HEK293 (cell line): ENCODE measurements around the gene SHE.

Experiments used
- CTCF ChIA-PET: fragments of 350-600 bp; formaldehyde crosslinking; extraction: SDS; loops from one replicate; lab custom pipeline; 2021; ENCODE audit warnings: antibody characterized with exemption; lab: Yijun Ruan, JAX
- POLR2A ChIA-PET: fragments of 300-600 bp; formaldehyde crosslinking; extraction: SDS; loops from one replicate; lab custom pipeline; 2020; ENCODE audit warnings: antibody characterized with exemption, inconsistent platforms; lab: Yijun Ruan, JAX
- H3K27ac ChIP-seq: fragments of 200-500 bp; sonication (Bioruptor generic); 2 replicates; pipeline ENCODE4 v1.5.1; 2014; ENCODE audit warnings: low read depth, low read length, control low read depth, inconsistent platforms; ENCODE audit errors: extremely low read depth
- H3K36me3 ChIP-seq, 2 experiments: fragments of 200-500 bp in 1 of 2; sonication (Bioruptor generic) in 1 of 2; 1 replicate in 1 of 2; 2 replicates in 1 of 2; pipeline ENCODE4 v1.5.1; 2014 to 2017; ENCODE audit warnings: inconsistent platforms in 2 of 2, low read length in 2 of 2; ENCODE audit not compliant: control insufficient read depth in 2 of 2, insufficient read depth in 1 of 2
- H3K4me1 ChIP-seq: fragments of 200-500 bp; sonication (Bioruptor generic); 2 replicates; pipeline ENCODE4 v1.5.1; 2014; ENCODE audit warnings: mild to moderate bottlenecking, low read length, inconsistent platforms; ENCODE audit not compliant: control insufficient read depth, insufficient read depth
- H3K4me3 ChIP-seq: 2 replicates; pipeline ENCODE4 v1.5.1; 2011; ENCODE audit warnings: low read depth, mild to moderate bottlenecking, control low read depth, low read length, moderate library complexity
- H3K9me3 ChIP-seq: fragments of 200-500 bp; sonication (Bioruptor generic); 2 replicates; pipeline ENCODE4 v1.5.1; 2014; ENCODE audit warnings: low read depth, low read length, inconsistent platforms; ENCODE audit not compliant: control insufficient read depth, insufficient read depth
- BCL11B ChIP-seq: fragments of 450-650 bp; formaldehyde crosslinking; IDR thresholded peaks from 2 replicates; pipeline ENCODE4 v1.5.1; 2016; ENCODE audit warnings: low read depth, missing biosample characterization, missing genetic modification characterization
- GLI4 ChIP-seq: fragments of 450-650 bp; formaldehyde crosslinking; IDR thresholded peaks from 2 replicates; pipeline ENCODE4 v1.5.1; 2016; ENCODE audit warnings: missing biosample characterization, missing genetic modification characterization
- HOXD13 ChIP-seq: sonication (generic); formaldehyde crosslinking; IDR thresholded peaks from 2 replicates; pipeline ENCODE4 v1.8.0; 2022; ENCODE audit warnings: missing genetic modification reagents, borderline replicate concordance
- KLF10 ChIP-seq: fragments of 450-650 bp; IDR thresholded peaks from 2 replicates; pipeline ENCODE4 v1.5.1; 2018; ENCODE audit warnings: missing biosample characterization, mild to moderate bottlenecking, missing genetic modification characterization
- OVOL3 ChIP-seq: fragments of 450-650 bp; formaldehyde crosslinking; IDR thresholded peaks from 2 replicates; pipeline ENCODE4 v1.5.1; 2016; ENCODE audit warnings: missing biosample characterization, missing genetic modification characterization
- PRDM2 ChIP-seq: fragments of 450-650 bp; formaldehyde crosslinking; IDR thresholded peaks from 2 replicates; pipeline ENCODE4 v1.5.1; 2016; ENCODE audit warnings: missing biosample characterization, missing genetic modification characterization, borderline replicate concordance
- ZBTB10 ChIP-seq: fragments of 450-650 bp; formaldehyde crosslinking; IDR thresholded peaks from 2 replicates; pipeline ENCODE4 v1.5.1; 2016; ENCODE audit warnings: missing biosample characterization, missing genetic modification characterization
- ZBTB26 ChIP-seq: fragments of 450-650 bp; formaldehyde crosslinking; optimal IDR thresholded peaks from 2 replicates; pipeline ENCODE3; 2016; ENCODE audit warnings: missing biosample characterization, mild to moderate bottlenecking, missing genetic modification characterization
- ZFP69B ChIP-seq: fragments of 450-650 bp; formaldehyde crosslinking; IDR thresholded peaks from 2 replicates; pipeline ENCODE4 v1.5.1; 2016; ENCODE audit warnings: missing biosample characterization, missing genetic modification characterization
- ZNF10 ChIP-seq: fragments of 450-650 bp; formaldehyde crosslinking; IDR thresholded peaks from 2 replicates; pipeline ENCODE4 v1.5.1; 2017; ENCODE audit warnings: missing biosample characterization, missing genetic modification characterization
- ZNF112 ChIP-seq: fragments of 450-650 bp; formaldehyde crosslinking; IDR thresholded peaks from 2 replicates; pipeline ENCODE4 v1.5.0; 2017; ENCODE audit warnings: missing biosample characterization, missing genetic modification characterization
- ZNF133 ChIP-seq: fragments of 450-650 bp; formaldehyde crosslinking; IDR thresholded peaks from 2 replicates; pipeline ENCODE4 v1.5.1; 2016; ENCODE audit warnings: missing biosample characterization, missing genetic modification characterization
- ZNF223 ChIP-seq: fragments of 450-650 bp; formaldehyde crosslinking; IDR thresholded peaks from 2 replicates; pipeline ENCODE4 v1.5.1; 2016; ENCODE audit warnings: missing biosample characterization, missing genetic modification characterization
- ZNF24 ChIP-seq: fragments of 450-650 bp; formaldehyde crosslinking; IDR thresholded peaks from 2 replicates; pipeline ENCODE4 v1.5.1; 2016; ENCODE audit warnings: missing biosample characterization, missing genetic modification characterization
- ZNF324 ChIP-seq: fragments of 450-650 bp; formaldehyde crosslinking; IDR thresholded peaks from 2 replicates; pipeline ENCODE4 v1.5.1; 2016; ENCODE audit warnings: missing biosample characterization, missing genetic modification characterization
- ZNF416 ChIP-seq: fragments of 450-650 bp; formaldehyde crosslinking; IDR thresholded peaks from 2 replicates; pipeline ENCODE4 v1.5.1; 2016; ENCODE audit warnings: missing biosample characterization, missing genetic modification characterization
- ZNF488 ChIP-seq: fragments of 450-650 bp; formaldehyde crosslinking; IDR thresholded peaks from 2 replicates; pipeline ENCODE4 v1.5.1; 2016; ENCODE audit warnings: missing biosample characterization, missing genetic modification characterization
- ZNF600 ChIP-seq: fragments of 450-650 bp; formaldehyde crosslinking; IDR thresholded peaks from 2 replicates; pipeline ENCODE4 v1.5.1; 2016; ENCODE audit warnings: missing biosample characterization, missing genetic modification characterization
- ZNF843 ChIP-seq: fragments of 450-650 bp; formaldehyde crosslinking; IDR thresholded peaks from 2 replicates; pipeline ENCODE4 v1.5.1; 2016; ENCODE audit warnings: missing biosample characterization, missing genetic modification characterization

Gene SHE

GRCh38 chr1:154467434-154468102, 34.6 kb downstream of the SHE start:
- H3K4me3 ChIP-seq, result no peak overlapping the region
- H3K9me3 ChIP-seq, result no peaks in the 10 kb centered on the region
- no peak overlapping the region for H3K27ac ChIP-seq
- H3K4me1 ChIP-seq, result no peaks in the 10 kb centered on the region
- TF ChIP-seq ZNF223 (tag by site-specific recombination), result no peak
- TF ChIP-seq ZNF324 (tag by site-specific recombination), result no peak
- no peak for TF ChIP-seq KLF10 (tag by site-specific recombination)
- TF ChIP-seq OVOL3 (tag by site-specific recombination), result no peak
- no peak for TF ChIP-seq ZNF24 (tag by site-specific recombination)
- no peak for TF ChIP-seq BCL11B
- TF ChIP-seq ZBTB10 (tag by site-specific recombination), result no peak
- TF ChIP-seq ZNF416 (tag by site-specific recombination), result no peak
- TF ChIP-seq ZFP69B (tag by site-specific recombination), result no peak
- TF ChIP-seq GLI4 (tag by site-specific recombination), result no peak
- no peak for TF ChIP-seq ZNF843 (tag by site-specific recombination)
- no peak for TF ChIP-seq ZNF600 (tag by site-specific recombination)
- no peak for TF ChIP-seq ZNF488
- TF ChIP-seq PRDM2 (tag by site-specific recombination), result no peak
- no peak for TF ChIP-seq ZNF112 (tag by site-specific recombination)
- TF ChIP-seq ZNF133, result no peak
- no peak for TF ChIP-seq HOXD13 (CRISPR knock-in tag)
- TF ChIP-seq ZNF10 (tag by site-specific recombination), result no peak
- TF ChIP-seq ZBTB26 (tag by site-specific recombination), result no peak
- POLR2A ChIA-PET, result no interaction called here
- CTCF ChIA-PET, result interaction anchor here (0.6 to 1.7 kb wide), 3 partner anchors 67 to 133 kb away, joined by 3 to 6 read pairs (median 4); no protein-coding TSS in a partner anchor
- H3K36me3 ChIP-seq, result no peaks in the 10 kb centered on the region
